ENCODE results near the gene MED31.

Gene MED31

DNA sequence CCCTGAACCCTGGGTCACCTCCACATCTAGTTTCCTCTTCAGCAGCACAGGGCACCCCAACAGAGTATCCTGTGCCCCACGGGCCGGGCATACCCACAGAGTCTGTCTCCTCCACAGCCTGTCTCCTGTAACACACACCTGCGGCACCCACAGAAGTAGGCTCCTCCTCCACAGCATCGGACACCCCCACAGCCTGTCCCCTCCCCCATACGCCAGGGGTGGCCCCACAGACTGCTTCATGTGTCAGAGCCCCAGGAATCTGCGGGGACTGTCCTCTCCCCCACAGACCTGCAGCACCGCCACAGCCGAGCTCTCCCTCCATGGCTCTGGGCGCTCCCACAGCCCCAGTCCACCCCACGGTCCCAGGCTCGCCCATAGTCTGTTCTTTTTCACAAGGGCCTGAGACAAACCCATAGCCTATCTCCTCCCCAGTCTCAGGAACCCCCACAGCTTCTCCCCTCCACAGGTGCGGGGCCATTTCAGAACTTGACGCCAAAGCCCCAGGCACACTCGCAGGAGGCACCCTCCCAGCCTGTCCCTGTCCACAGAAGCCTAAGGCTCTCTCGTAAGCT is 12.3 kb downstream of the MED31 start:
- Histone ChIP-seq H3K4me2 (ENCODE audit: insufficient read depth, low read length, poor library complexity, severe bottlenecking) (peak overlapping the region; percentile 90), H3K4ac (ENCODE audit: low read length) (peak overlapping the region; percentile 70), H3K36me3 (replicated peaks in 1 of 2; ENCODE audit: control insufficient read depth in 2 of 2, insufficient read depth in 2 of 2, low read length in 2 of 2) (peaks cover 5 to 57% of the 10 kb centered on the region in 2 donors), H2BK5ac (ENCODE audit: low read length) (no peak overlapping the region), H3K18ac (ENCODE audit: low read length) (no peak overlapping the region), H3K27ac (replicated peaks; ENCODE audit: low read length) (no peak overlapping the region), H3K27me3 (ENCODE audit: control insufficient read depth in 3 of 3, insufficient read depth in 3 of 3, low read depth in 1 of 3, low read length in 3 of 3) (no peaks in the 10 kb centered on the region), H2BK120ac (ENCODE audit: low read depth, low read length) (peak overlapping the region; percentile 9), H2AFZ (ENCODE audit: low read length) (no peak overlapping the region), H3K4me1 (ENCODE audit: control insufficient read depth in 2 of 2, insufficient read depth in 1 of 2, low read depth in 1 of 2, low read length in 2 of 2) (peaks cover 9 to 13% of the 10 kb centered on the region in 2 donors), H3K23ac (ENCODE audit: low read depth, low read length, poor library complexity) (peak overlapping the region; percentile 50), H2AK5ac (ENCODE audit: low read depth, low read length) (peak overlapping the region; percentile 97), H3K79me1 (ENCODE audit: low read depth, low read length) (peaks cover 33% of the 10 kb centered on the region), H4K91ac (ENCODE audit: low read depth, low read length, poor library complexity) (no peak overlapping the region), H4K8ac (ENCODE audit: low read depth, low read length) (no peak overlapping the region), H3K9ac (ENCODE audit: low read depth, low read length, poor library complexity) (no peak overlapping the region), H3K14ac (ENCODE audit: low read length) (peak overlapping the region; percentile 9), H3K9me3 (replicated peaks in 1 of 2; ENCODE audit: control insufficient read depth in 2 of 2, insufficient read depth in 1 of 2, low read depth in 1 of 2, low read length in 2 of 2) (no peaks in the 10 kb centered on the region), H2BK15ac (ENCODE audit: low read length) (no peak overlapping the region), H3K4me3 (ENCODE audit: low read length in 2 of 2) (peak overlapping the region; percentile 76 to 97), H2BK12ac (ENCODE audit: low read length) (no peak overlapping the region)
- DNase-seq (ENCODE audit: low spot score) = no peak
- no CpG with 5 or more reads among the region's 15 CpGs for WGBS, 2 donors (ENCODE audit: extremely low coverage in 2 of 2, insufficient read length in 2 of 2, insufficient replicate concordance in 1 of 2)

DNA sequence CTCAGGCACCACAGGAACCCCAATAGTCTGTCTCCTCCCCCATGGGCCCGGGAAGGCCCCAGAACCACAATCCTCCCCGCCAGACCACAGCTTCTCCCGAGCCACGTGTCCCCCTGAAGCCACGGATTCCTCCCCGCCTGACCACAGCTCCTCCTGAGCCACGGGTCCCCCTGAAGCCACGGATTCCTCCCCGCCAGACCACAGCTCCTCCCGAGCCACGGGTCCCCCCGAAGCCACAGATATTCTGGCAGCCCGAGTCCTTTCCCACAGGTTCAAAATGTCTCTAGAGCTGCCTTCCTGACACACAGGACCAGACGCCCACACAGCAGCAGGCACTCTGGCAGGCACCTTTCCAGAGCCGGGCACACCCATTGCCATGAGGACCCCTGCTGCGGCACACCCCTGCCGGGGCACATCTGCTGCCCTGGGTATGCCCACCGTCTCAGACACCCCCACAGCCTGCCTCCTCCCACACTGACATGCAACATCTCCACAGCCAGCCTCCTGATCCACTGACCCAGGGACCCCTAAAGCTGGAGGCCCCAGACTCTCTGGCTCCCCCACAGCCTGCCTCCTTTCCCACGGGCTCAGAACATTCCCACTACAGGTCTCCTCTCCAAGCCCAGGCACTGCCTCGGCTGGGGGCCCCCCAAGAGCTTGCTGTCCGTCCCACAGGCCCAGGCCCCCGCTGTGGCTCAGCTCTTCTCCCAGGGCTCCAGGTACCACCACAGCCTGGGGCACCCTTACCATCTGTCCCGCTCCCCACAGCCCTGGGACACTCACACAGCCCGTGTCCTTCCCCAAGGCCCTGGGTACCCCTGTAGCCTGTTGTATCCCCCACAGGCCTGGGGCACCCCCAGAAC is 13.1 kb downstream of the MED31 start:
- Histone ChIP-seq H3K23ac (ENCODE audit: low read depth, low read length, poor library complexity) (peak overlapping the region; percentile 34), H2AFZ (ENCODE audit: low read length) (no peak overlapping the region), H3K9me3 (replicated peaks in 1 of 2; ENCODE audit: control insufficient read depth in 2 of 2, insufficient read depth in 1 of 2, low read depth in 1 of 2, low read length in 2 of 2) (peaks cover 0 to 2% of the 10 kb centered on the region in 2 donors), H2AK5ac (ENCODE audit: low read depth, low read length) (peak overlapping the region; percentile 25), H3K4me3 (ENCODE audit: low read length in 2 of 2) (peak overlapping the region in 1 of 2 donors; percentile 76), H2BK120ac (ENCODE audit: low read depth, low read length) (no peak overlapping the region), H3K27ac (replicated peaks; ENCODE audit: low read length) (no peak overlapping the region), H2BK5ac (ENCODE audit: low read length) (no peak overlapping the region), H4K91ac (ENCODE audit: low read depth, low read length, poor library complexity) (no peak overlapping the region), H3K36me3 (replicated peaks in 1 of 2; ENCODE audit: control insufficient read depth in 2 of 2, insufficient read depth in 2 of 2, low read length in 2 of 2) (peaks cover 5 to 57% of the 10 kb centered on the region in 2 donors), H3K27me3 (ENCODE audit: control insufficient read depth in 3 of 3, insufficient read depth in 3 of 3, low read depth in 1 of 3, low read length in 3 of 3) (no peaks in the 10 kb centered on the region), H3K79me1 (ENCODE audit: low read depth, low read length) (peaks cover 33% of the 10 kb centered on the region), H3K14ac (ENCODE audit: low read length) (no peak overlapping the region), H4K8ac (ENCODE audit: low read depth, low read length) (peak overlapping the region; percentile 65), H3K18ac (ENCODE audit: low read length) (no peak overlapping the region), H2BK15ac (ENCODE audit: low read length) (peak overlapping the region; percentile 6), H3K9ac (ENCODE audit: low read depth, low read length, poor library complexity) (no peak overlapping the region), H3K4me2 (ENCODE audit: insufficient read depth, low read length, poor library complexity, severe bottlenecking) (no peak overlapping the region), H3K4me1 (ENCODE audit: control insufficient read depth in 2 of 2, insufficient read depth in 1 of 2, low read depth in 1 of 2, low read length in 2 of 2) (peaks cover 9 to 13% of the 10 kb centered on the region in 2 donors), H2BK12ac (ENCODE audit: low read length) (peak overlapping the region; percentile 2), H3K4ac (ENCODE audit: low read length) (no peak overlapping the region)
- DNase-seq (ENCODE audit: low spot score) = no peak
- no CpG with 5 or more reads among the region's 24 CpGs for WGBS, 2 donors (ENCODE audit: extremely low coverage in 2 of 2, insufficient read length in 2 of 2, insufficient replicate concordance in 1 of 2)

GRCh38 chr17:6637458-6637840 is 14.0 kb downstream of the MED31 start:
- Histone ChIP-seq H2BK120ac (ENCODE audit: low read depth, low read length) (no peak overlapping the region), H3K14ac (ENCODE audit: low read length) (no peak overlapping the region), H2BK5ac (ENCODE audit: low read length) (no peak overlapping the region), H3K27ac (replicated peaks; ENCODE audit: low read length) (no peak overlapping the region), H3K36me3 (replicated peaks in 1 of 2; ENCODE audit: control insufficient read depth in 2 of 2, insufficient read depth in 2 of 2, low read length in 2 of 2) (peaks cover 8 to 57% of the 10 kb centered on the region in 2 donors), H3K9ac (ENCODE audit: low read depth, low read length, poor library complexity) (no peak overlapping the region), H3K4ac (ENCODE audit: low read length) (no peak overlapping the region), H3K79me1 (ENCODE audit: low read depth, low read length) (peaks cover 33% of the 10 kb centered on the region), H3K9me3 (replicated peaks in 1 of 2; ENCODE audit: control insufficient read depth in 2 of 2, insufficient read depth in 1 of 2, low read depth in 1 of 2, low read length in 2 of 2) (peaks cover 0 to 4% of the 10 kb centered on the region in 2 donors), H3K4me1 (ENCODE audit: control insufficient read depth in 2 of 2, insufficient read depth in 1 of 2, low read depth in 1 of 2, low read length in 2 of 2) (peaks cover 9 to 11% of the 10 kb centered on the region in 2 donors), H3K27me3 (ENCODE audit: control insufficient read depth in 3 of 3, insufficient read depth in 3 of 3, low read depth in 1 of 3, low read length in 3 of 3) (no peaks in the 10 kb centered on the region), H3K4me3 (ENCODE audit: low read length in 2 of 2) (no peak overlapping the region), H4K91ac (ENCODE audit: low read depth, low read length, poor library complexity) (no peak overlapping the region), H3K4me2 (ENCODE audit: insufficient read depth, low read length, poor library complexity, severe bottlenecking) (no peak overlapping the region), H3K18ac (ENCODE audit: low read length) (no peak overlapping the region), H2BK15ac (ENCODE audit: low read length) (no peak overlapping the region), H2BK12ac (ENCODE audit: low read length) (peak overlapping the region; percentile 58), H2AK5ac (ENCODE audit: low read depth, low read length) (no peak overlapping the region), H3K23ac (ENCODE audit: low read depth, low read length, poor library complexity) (peak overlapping the region; percentile 80), H4K8ac (ENCODE audit: low read depth, low read length) (peak overlapping the region; percentile 43), H2AFZ (ENCODE audit: low read length) (no peak overlapping the region)
- DNase-seq (ENCODE audit: low spot score) = no peak
- WGBS, 2 donors (ENCODE audit: extremely low coverage in 2 of 2, insufficient read length in 2 of 2, insufficient replicate concordance in 1 of 2) = no CpG with 5 or more reads among the region's 6 CpGs
